ENCODE data around the gene SREBF2. TPM values are rescaled to one million over a fixed set of nuclear protein-coding genes. Genes with fewer than 3 reads are reported as not detected.

The SREBF2 gene
- total RNA-seq, 1 experiment from 2014 or later: 129 TPM

DNA sequence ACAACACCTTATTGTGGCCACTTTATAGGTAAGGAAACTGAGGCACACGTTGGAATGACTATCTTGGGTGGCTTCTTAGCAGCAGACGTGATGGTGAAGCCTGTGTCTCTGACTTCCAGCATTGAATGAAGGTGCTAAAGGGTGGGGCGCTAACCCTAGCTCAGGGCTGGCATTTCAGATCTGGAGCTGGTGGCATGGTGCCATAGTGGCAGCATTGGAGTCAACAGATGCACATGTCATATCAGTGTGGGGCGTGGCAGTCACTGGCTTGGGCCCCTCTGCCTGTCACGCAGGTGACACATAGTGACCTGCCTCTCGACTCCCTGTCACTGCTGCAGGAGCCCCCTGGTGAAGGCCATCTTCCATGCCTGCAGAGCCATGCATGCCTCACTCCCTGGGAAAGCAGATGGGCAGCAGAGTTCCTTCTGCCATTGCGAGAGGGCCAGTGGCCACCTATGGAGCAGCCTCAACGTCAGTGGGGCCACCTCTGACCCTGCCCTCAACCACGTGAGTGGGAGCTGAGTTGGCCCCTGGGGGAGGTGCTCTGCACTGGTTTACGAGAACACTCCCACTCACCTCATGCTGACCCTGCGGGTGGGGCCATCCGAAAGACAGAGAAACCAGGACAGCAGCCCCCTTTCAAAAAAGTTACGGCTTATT lies 67.2 kb downstream of the SREBF2 start (continued):
- no peak for TF ChIP-seq SRF (IDR thresholded peaks at IDR 0.05; ENCODE audit: low read depth)
- no peak for TF ChIP-seq YY1 (IDR thresholded peaks at IDR 0.05; ENCODE audit: extremely low read depth, insufficient replicate concordance, low read depth, low read length)

DNA sequence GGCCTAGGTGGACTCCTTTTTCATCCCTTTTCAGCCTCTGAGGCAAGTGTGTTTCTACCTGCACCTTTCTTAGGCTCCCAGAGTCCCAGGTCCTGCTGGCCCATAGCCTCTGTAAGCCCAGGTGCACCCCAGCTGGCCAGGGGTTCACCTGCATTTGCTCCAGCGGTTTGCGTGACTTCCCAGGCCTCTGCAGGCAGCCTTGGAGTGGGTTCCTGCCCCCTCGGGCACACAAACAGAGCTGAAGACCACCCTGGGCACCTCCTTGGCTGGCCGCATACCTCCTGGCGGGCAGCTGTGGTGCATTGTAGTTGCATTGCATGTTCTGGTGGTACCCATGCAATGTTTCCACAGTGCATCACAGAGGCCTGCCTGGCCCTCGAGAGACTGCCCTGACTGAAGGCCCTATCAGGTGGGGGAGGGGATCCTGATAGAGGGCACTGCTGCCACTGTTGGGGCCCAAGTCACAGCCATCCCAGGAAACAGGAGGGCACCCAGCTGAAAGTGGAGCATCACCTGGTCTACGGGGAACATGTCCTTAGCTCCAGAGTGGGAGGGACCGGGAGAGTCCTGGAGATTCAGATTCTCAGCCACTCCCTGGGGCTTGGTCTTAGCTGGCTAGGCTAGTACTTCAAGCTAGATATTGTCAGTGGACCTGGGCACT lies 67.9 kb downstream of the SREBF2 start:
- H3K27ac ChIP-seq (ENCODE audit: low read depth, low read length): no peak overlapping the region
- intact Hi-C loops (cut with micrococcal nuclease): no loop called here
- H3K9ac ChIP-seq (ENCODE audit: low read length): no peak overlapping the region
- ATAC-seq: no peak
- H3K4me1 ChIP-seq (ENCODE audit: control insufficient read depth in 1 of 2, insufficient read depth in 2 of 2, low read length in 2 of 2): no peaks in the 10 kb centered on the region
- no TSS peak for BruUV-seq (replicated peaks)
- POLR2A ChIA-PET: no interaction called here
- no peak for DNase-seq (ENCODE audit: low read depth, low spot score)
- RAD21 ChIA-PET (ENCODE audit: low non-redundant PET in 1 of 2, low total read pairs in 2 of 2, uncharacterized antibody in 2 of 2, unreplicated experiment in 2 of 2): no interaction called here
- H2AFZ ChIP-seq (ENCODE audit: low read depth, low read length, poor library complexity, severe bottlenecking): no peak overlapping the region
- H3K36me3 ChIP-seq (ENCODE audit: control insufficient read depth in 1 of 2, insufficient read depth in 2 of 2, low read length in 2 of 2): peaks cover 23 to 37% of the 10 kb centered on the region in 2 experiments
- H3K4me3 ChIP-seq (replicated peaks in 1 of 2; ENCODE audit: low read depth in 1 of 2, low read length in 2 of 2): no peak overlapping the region
- H3K27me3 ChIP-seq (ENCODE audit: insufficient read depth, low read length): no peaks in the 10 kb centered on the region
- CTCF ChIA-PET: no interaction called here
- no peaks in the 10 kb centered on the region for H3K9me2 ChIP-seq (ENCODE audit: insufficient read depth)
- H3K9me3 ChIP-seq (ENCODE audit: control insufficient read depth in 1 of 2, insufficient read depth in 1 of 2, low read depth in 1 of 2, low read length in 2 of 2): no peaks in the 10 kb centered on the region
- H3K79me2 ChIP-seq (ENCODE audit: insufficient read depth, low read length): no peaks in the 10 kb centered on the region
- H3K4me2 ChIP-seq (ENCODE audit: low read length): no peak overlapping the region
- H4K20me1 ChIP-seq (ENCODE audit: insufficient read depth): no peaks in the 10 kb centered on the region
- TF ChIP-seq SP1 (IDR thresholded peaks at IDR 0.05; ENCODE audit: low read depth) (no peak), ZNF274 (IDR thresholded peaks at IDR 0.05; ENCODE audit: low read depth, low read length) (no peak), ZFX (IDR thresholded peaks at IDR 0.05) (no peak), RAD21 (IDR thresholded peaks at IDR 0.05; ENCODE audit: low read depth) (no peak), EZH2 (IDR thresholded peaks at IDR 0.05) (no peak), YY1 (IDR thresholded peaks at IDR 0.05; ENCODE audit: extremely low read depth, insufficient replicate concordance, low read depth, low read length) (no peak), CBX3 (IDR thresholded peaks at IDR 0.05; ENCODE audit: low read depth) (no peak), TCF7L2 (IDR thresholded peaks at IDR 0.05; ENCODE audit: borderline replicate concordance, extremely low read depth, insufficient read depth, insufficient read length) (no peak), ELF1 (IDR thresholded peaks at IDR 0.05; ENCODE audit: borderline replicate concordance, low read depth) (no peak), POLR2A (IDR thresholded peaks at IDR 0.05; ENCODE audit: borderline replicate concordance, extremely low read depth, insufficient read depth, insufficient read length) (no peak), SRF (IDR thresholded peaks at IDR 0.05; ENCODE audit: low read depth) (no peak), SIN3A (IDR thresholded peaks at IDR 0.05; ENCODE audit: low read depth) (no peak), CEBPB (IDR thresholded peaks at IDR 0.05; ENCODE audit: low read depth) (no peak)
- TF ChIP-seq, protein P1, sequence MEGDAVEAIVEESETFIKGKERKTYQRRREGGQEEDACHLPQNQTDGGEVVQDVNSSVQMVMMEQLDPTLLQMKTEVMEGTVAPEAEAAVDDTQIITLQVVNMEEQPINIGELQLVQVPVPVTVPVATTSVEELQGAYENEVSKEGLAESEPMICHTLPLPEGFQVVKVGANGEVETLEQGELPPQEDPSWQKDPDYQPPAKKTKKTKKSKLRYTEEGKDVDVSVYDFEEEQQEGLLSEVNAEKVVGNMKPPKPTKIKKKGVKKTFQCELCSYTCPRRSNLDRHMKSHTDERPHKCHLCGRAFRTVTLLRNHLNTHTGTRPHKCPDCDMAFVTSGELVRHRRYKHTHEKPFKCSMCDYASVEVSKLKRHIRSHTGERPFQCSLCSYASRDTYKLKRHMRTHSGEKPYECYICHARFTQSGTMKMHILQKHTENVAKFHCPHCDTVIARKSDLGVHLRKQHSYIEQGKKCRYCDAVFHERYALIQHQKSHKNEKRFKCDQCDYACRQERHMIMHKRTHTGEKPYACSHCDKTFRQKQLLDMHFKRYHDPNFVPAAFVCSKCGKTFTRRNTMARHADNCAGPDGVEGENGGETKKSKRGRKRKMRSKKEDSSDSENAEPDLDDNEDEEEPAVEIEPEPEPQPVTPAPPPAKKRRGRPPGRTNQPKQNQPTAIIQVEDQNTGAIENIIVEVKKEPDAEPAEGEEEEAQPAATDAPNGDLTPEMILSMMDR (IDR thresholded peaks at IDR 0.05 in 2 of 3, conservative IDR thresholded peaks at IDR 0.05 in 1 of 3; ENCODE audit: borderline replicate concordance in 1 of 3, insufficient read depth in 1 of 3, low read depth in 2 of 3, low read length in 2 of 3): no peak
- TF ChIP-seq, protein P2, sequence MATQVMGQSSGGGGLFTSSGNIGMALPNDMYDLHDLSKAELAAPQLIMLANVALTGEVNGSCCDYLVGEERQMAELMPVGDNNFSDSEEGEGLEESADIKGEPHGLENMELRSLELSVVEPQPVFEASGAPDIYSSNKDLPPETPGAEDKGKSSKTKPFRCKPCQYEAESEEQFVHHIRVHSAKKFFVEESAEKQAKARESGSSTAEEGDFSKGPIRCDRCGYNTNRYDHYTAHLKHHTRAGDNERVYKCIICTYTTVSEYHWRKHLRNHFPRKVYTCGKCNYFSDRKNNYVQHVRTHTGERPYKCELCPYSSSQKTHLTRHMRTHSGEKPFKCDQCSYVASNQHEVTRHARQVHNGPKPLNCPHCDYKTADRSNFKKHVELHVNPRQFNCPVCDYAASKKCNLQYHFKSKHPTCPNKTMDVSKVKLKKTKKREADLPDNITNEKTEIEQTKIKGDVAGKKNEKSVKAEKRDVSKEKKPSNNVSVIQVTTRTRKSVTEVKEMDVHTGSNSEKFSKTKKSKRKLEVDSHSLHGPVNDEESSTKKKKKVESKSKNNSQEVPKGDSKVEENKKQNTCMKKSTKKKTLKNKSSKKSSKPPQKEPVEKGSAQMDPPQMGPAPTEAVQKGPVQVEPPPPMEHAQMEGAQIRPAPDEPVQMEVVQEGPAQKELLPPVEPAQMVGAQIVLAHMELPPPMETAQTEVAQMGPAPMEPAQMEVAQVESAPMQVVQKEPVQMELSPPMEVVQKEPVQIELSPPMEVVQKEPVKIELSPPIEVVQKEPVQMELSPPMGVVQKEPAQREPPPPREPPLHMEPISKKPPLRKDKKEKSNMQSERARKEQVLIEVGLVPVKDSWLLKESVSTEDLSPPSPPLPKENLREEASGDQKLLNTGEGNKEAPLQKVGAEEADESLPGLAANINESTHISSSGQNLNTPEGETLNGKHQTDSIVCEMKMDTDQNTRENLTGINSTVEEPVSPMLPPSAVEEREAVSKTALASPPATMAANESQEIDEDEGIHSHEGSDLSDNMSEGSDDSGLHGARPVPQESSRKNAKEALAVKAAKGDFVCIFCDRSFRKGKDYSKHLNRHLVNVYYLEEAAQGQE (IDR thresholded peaks at IDR 0.05; ENCODE audit: low read depth): no peak
- TF ChIP-seq, protein P3, sequence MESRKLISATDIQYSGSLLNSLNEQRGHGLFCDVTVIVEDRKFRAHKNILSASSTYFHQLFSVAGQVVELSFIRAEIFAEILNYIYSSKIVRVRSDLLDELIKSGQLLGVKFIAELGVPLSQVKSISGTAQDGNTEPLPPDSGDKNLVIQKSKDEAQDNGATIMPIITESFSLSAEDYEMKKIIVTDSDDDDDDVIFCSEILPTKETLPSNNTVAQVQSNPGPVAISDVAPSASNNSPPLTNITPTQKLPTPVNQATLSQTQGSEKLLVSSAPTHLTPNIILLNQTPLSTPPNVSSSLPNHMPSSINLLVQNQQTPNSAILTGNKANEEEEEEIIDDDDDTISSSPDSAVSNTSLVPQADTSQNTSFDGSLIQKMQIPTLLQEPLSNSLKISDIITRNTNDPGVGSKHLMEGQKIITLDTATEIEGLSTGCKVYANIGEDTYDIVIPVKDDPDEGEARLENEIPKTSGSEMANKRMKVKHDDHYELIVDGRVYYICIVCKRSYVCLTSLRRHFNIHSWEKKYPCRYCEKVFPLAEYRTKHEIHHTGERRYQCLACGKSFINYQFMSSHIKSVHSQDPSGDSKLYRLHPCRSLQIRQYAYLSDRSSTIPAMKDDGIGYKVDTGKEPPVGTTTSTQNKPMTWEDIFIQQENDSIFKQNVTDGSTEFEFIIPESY (IDR thresholded peaks at IDR 0.05; ENCODE audit: extremely low read depth, insufficient replicate concordance, low read length): no peak
